Panc1 (cell line): Measurements from ENCODE around the gene LPAR2.

ENCODE experiments used
- CTCF ChIP-seq: fragments of 450-650 bp; IDR thresholded peaks from 2 replicates; pipeline ENCODE4 v1.5.1; 2017; ENCODE audit warnings: mild to moderate bottlenecking
- POLR2AphosphoS5 ChIP-seq: IDR thresholded peaks from 2 replicates; pipeline ENCODE4 v1.6.1; 2012; ENCODE audit warnings: mild to moderate bottlenecking, low read depth, low read length, moderate library complexity
- REST ChIP-seq, 2 experiments: IDR thresholded peaks; 2 replicates each; pipeline ENCODE4 v1.6.1; 2011 to 2012; ENCODE audit warnings: low read depth in 2 of 2, control low read depth in 1 of 2, low read length in 1 of 2, mild to moderate bottlenecking in 1 of 2, moderate library complexity in 1 of 2; ENCODE audit not compliant: insufficient read depth in 1 of 2
- SIN3A ChIP-seq: IDR thresholded peaks from 2 replicates; pipeline ENCODE4 v1.6.1; 2012; ENCODE audit warnings: low read depth, mild to moderate bottlenecking, low read length, moderate library complexity, borderline replicate concordance; ENCODE audit not compliant: insufficient read depth
- TCF7L2 ChIP-seq: IDR thresholded peaks from 2 replicates; pipeline ENCODE4 v1.6.1; 2011; ENCODE audit warnings: mild to moderate bottlenecking, low read depth, low read length, inconsistent platforms

- TF ChIP-seq CTCF = no peak
- TF ChIP-seq SIN3A = no peak
- no peak for TF ChIP-seq POLR2AphosphoS5
- no peak for TF ChIP-seq REST (IDR thresholded peaks at IDR 0.05; ENCODE audit: insufficient read depth in 1 of 2, low read depth in 2 of 2, low read length in 1 of 2)
- TF ChIP-seq TCF7L2 = no peak
Measured at GRCh38 chr19:19636573-19637185, 8.7 kb upstream of the LPAR2 start.
